ENCODE results near the gene PCBP4.

Gene PCBP4

DNA sequence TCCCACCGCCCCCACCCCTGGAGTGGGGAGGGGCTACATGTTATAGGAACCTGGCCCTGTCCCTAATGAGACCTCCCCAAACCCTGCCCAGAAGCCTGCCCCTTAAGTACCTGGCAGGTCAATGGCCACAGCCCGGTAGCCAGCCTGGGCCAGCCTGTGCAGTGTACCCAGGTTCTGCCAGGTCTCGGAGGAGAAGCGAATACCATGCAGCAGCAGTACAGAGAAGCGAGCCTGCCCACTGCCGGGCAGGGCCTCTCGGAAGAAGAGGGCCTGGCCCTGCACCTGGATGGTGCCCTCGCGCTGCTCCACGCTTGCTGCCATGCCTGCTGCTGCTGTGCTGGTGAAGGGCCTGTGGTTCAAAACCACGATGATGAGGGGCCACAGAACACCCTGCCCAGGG is 4.1 kb upstream of the PCBP4 start:
- DNase-seq (ENCODE audit: low read depth in 2 of 2) = no peak

DNA sequence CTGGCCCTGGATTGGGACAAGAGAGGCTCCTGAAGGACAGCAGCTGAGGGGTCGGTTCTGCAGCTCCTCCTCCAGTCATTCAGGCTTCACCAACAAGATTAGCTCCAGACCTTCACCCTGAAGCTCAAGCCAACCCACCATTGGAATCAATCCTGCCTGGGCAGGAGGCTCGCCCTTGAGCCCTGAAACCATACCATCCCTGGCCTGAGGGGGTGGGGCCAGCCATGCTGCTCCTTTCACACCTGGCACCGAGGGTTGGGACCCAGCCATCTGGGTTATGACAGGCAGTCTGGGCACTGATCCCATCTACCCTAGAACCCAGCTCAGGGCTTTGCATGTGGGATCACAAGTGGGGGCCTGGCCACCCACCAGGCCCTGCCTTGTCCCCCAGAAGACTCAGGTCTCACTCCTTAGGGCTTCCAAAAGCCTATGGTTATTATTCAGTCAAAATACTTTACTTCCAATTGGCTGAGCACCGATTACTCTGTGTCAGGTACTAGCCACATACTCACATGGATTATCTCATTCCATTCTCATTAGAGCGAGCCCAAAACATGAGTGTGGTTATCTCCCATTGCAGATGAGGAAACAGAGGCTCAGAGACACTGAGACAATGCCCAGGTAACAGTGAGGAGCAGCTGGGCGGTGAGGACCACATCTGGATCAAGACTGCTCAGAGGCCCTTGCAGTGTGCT is 3.5 kb upstream of the PCBP4 start:
- no peak for DNase-seq (ENCODE audit: low read depth in 2 of 2)

DNA sequence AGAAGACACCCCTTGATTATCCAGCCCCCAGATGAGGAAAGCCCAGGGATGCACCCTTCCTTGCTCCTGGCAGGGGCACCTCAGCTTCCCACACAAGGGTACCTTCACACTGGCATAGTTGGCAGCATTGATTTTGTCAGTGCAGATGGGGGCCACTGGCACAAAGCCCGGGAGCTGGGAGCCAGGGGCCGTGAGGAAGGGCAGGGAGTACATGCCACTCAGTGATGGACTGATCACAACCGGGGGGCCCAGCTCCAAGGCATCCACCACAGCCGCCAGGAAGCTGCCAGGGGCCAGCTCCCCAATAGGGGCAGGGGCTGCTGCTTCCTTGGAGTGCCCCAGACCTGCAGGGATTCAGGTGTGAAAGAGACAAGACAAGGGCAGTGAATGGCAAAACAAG is 2.6 kb upstream of the PCBP4 start:
- no peak for DNase-seq (ENCODE audit: low read depth in 2 of 2)

DNA sequence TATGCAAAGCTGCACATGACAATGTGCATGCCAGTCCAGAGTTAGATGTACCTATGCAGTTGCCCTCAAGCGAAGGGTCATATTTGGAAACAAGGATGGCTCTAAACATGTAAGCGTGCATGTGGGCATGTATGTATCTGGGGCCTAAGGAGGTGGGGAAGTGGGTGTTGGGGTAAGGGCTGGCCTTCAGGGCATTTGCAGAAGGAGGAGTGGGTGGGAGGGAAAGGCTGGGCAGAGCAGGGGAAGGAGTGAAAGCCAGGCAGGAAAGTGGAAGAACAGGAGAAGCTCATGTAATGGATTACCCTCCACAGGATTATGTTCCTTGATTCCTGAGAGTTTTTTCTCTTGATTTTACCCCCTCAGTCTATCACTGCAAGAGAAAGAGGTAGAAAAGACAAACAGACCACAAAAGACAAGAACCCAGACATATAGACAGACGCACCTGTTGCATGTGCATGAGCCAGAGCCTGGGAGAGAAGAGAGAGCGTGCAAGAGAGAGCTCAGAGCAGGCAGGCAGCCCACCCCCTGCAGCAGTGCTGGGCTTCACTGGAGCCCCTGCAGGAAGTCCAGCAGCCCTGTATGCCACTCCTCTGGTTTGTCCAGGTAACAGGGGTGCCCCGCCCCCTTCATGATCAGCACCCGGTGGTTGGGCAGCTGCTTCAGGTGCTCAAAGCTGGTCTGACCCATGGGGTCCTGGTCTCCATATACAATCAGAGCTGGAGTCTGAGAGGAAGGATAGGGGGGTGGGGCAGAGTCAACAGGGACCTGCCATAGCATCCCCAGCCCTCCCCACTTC is 1.8 kb upstream of the PCBP4 start:
- DNase-seq (ENCODE audit: low read depth in 2 of 2) = no peak

DNA sequence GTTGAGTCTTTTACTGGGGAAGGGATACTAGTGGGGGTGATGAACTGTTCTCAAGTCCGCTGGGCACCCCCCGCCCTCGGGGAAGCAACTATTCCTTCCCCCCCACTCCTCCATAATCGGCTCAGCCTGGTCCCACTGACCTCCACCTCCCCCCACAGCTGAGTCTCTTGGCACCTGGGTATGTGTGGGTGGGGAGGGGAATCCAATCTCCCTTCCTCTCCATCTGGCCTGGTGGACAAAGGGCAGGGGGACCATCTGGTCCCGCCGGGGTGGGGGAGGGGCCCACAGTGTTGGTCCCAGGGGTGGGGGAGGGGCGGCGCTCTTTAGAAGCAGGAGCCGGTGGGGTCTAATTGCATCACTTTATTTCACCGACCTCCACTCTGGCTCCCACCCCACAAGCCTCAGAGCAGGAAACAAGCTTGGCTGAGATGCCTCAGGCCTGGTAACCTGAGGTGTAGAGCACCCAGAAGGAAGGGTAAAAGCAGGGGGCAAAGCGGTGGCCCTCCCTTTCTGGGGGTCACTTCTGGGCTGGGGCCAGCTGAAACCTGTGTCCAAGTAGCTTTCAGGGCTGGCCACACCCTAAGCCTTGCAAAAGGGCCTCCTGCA is 1.0 kb upstream of the PCBP4 start:
- no peak for DNase-seq (ENCODE audit: low read depth in 2 of 2)

DNA sequence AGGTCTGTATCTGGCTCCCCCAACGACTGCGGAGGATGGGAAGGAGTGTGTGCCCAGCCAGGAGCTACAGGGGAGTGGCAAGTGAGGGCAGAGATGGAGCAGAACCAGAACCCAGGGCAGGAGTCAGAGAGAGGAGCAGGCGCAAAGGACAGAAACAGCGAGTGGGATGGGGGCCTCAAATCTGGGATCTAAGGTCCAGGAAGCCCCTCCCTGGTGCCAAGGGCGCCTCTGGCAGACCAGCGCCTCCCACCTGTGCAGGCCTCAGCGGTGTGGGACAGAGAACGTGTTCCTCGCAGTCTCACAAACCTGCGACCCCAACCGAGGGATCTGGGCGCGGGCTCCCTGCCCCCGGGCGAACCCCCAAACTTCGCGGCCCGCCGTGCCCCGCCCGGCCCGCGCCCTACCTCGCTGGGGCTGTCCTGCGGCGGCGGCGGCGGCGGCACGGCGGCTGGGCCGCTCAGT is 301 bp downstream of the PCBP4 start:
- DNase-seq (ENCODE audit: low read depth in 2 of 2) = no peak

DNA sequence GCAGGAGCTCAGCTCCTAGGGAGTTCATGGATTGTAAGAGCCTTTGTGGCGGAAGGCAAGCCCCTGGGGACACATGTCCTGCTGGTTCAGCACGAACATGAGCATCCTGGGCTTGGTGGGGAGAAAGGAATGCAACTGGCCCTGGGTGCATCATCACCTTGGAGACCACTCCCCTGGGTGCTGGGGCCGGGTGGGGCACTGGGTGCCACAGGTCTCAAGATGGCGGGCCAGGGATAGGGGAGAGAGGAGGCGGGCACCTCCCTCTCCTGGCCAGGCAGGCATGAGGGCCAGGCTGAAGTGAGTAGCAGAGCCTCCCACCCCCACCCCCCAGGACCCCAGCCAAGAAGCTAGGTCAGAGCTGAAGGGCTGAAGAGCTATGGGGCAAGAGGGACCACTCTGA is 768 bp downstream of the PCBP4 start:
- DNase-seq (ENCODE audit: low read depth in 2 of 2) = no peak

DNA sequence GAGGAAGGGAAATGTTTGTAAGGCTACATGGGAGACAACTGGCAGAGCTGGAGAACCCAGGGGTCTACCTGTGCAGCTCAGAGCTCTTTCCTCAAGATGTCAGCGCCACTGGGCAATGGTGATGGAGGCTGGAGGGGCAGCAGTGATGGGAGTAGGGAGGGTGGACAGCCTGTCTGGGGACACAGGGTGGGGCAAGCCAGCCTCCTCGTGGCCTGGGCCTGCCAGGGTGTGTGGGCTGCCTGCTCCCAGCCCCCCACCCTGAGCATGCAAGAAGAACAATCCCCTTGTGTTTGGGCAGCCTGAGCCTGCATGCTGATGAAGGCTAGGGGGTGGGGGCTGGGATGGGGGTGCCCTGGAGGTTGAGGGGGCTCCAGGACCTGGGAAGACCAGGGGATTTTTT is 1.2 kb downstream of the PCBP4 start:
- no peak for DNase-seq (ENCODE audit: low read depth in 2 of 2)

DNA sequence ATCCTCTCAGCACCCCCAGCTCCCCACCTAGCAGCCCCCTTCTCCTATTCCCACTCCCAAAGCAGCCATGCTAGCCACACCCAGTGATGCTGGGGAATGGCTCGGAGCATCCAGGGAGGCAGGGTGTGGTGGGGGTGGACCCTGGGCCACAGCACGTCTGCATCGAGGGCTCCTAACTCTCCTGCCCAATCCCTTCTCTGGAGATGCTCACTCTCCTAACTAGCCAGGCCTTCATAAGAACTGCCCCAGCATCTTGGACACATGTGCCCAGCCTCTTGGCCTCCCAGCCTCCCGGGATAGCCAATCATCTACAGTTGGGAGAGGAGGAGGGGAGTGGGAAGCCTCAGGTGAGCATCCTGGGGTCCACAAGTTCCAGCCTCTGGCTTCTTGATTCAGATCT is 2.7 kb downstream of the PCBP4 start:
- no peak for DNase-seq (ENCODE audit: low read depth in 2 of 2)

DNA sequence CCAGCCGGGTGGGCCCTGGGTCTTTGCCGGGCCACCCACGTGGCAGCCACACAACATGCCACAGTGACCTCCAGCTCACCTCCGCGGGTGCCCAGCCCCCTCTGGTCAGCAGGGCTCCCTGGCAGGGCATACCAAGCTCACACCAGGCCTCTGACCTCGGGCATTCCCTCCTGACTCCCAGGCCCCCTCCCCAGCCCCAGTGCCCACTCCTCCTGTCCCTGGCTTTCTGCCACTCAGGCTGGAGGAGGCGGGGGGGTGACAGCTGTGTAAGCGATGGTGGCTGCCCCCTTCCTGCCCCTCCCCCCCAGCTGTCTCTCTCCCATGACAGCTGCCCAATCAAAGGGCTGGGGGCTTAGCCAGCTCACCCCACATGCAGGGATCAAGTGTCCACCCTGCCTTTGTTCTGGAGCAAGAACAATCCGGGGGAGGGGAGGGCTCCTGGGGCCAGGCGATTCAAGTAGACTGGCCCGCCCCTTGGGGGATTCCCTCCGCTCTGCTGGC is 3.3 kb downstream of the PCBP4 start:
- DNase-seq (ENCODE audit: low read depth in 2 of 2) = no peak

DNA sequence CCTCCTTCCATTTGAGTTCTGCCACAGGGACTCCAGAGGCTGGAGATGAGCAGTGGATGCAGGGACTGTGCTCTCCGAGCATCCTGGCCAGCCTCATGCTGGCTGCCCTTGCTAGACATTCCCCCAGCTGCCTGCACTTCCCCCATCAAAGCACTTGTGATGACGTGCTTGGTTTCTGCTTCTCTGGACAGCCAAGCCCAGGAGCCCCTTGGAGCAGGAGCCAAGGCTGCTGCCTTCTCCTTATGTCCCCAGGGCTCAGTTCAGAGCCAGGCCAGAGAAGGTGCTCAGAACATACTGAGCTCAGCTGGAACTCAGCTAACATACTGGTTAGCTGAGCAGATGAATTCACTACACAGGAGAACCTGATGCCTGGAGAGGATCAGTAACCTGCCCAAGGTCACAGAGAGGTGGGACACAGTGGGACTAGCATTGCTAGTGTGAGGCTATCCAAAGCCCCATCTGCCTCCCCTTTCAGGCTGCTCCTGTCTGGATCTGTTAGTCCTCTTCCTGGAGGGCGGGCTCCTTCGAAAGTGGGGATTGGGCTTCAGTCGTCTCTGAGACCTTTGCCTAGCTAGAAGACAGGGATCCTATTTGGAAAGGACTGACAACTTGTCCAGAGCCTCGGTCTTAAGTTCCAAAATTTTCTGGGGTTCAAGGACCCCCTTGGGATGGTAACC is 4.3 kb downstream of the PCBP4 start:
- DNase-seq (ENCODE audit: low read depth in 2 of 2) = no peak

DNA sequence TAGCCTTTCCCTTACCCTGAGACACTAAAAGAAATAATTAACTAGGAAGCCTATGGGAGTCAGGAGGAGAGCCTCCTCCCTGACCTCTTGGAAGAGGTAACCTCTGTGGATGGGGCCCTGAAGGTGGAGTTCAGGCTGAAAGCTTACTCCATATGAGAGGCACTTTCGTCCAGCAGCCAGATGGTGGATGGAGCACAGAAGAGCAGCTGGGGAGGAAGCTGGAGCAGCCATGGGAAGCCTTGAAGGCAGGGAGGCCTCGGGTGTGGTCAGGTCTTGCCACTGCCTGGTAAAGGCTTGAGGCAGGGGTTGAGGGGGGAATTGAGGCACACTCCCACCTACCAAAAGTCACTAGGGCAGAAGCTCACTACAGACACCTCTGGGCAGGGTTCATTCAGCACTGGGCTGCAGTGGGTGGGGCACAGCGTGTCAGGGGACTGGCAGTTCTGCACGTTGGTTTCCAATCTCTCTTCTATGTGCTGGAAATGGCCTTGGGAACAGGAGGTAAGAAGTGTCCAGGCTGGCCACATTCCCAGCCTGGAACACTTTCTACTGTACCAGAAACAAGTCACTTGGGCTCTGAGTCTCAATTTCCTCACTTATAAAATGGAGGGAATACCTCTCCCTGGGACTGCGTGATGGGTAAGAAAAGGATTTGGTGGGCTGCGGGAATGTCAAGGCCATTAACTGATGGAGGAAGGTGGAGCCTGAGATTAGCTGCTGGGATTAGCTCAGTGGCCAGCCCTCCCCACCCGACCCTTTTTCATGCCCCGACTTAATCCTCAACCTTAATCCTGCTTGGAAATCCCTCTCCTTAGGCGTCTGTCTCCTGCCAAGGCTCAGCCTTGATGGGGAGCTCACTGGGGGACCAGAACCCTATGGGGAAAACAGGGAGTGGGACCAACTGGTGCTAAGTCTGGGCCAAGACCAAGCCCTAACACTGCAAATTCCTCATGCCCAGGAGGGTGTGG is 5.4 kb downstream of the PCBP4 start:
- no peak for DNase-seq (ENCODE audit: low read depth in 2 of 2)

DNA sequence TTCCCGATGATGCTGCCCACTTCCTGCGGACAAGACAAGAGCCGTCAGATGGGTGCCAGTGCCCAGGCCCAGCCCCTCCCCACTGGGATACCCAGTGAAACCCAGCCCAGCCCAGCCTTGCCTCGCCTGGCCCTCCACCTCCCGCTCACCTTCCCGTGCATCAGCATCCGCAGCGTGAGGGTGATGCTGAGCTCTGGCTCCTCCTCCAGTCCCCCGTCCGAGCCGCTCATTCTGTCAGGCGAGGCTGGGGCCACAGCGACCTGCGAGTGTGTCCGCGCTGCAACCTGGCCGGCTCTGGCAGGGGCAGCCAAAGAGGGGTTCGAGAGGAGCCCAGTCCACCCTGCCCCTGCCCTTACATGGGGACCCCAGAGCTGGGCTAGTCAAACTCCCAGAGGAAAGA is 6.2 kb downstream of the PCBP4 start:
- DNase-seq (ENCODE audit: low read depth in 2 of 2) = no peak

DNA sequence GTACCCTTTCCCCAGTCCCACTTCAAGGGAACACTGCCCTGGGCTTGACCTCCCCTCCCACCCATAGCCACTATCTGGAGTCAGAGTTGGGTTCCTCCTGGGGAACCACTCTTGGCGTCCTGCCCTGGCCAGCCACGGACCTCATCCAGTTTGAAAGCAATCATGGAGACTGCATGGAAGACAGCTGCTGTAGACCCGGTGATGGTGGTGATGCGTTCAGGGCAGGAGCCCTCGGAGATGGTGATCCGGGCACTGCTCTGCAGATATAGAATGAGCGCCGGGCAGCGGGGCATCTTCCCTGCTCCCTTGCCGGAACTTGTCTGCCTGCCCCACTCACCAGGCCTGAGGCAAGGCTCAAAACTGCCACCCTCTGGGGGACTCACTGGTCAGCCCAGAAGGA is 6.9 kb downstream of the PCBP4 start:
- no peak for DNase-seq (ENCODE audit: low read depth in 2 of 2)

DNA sequence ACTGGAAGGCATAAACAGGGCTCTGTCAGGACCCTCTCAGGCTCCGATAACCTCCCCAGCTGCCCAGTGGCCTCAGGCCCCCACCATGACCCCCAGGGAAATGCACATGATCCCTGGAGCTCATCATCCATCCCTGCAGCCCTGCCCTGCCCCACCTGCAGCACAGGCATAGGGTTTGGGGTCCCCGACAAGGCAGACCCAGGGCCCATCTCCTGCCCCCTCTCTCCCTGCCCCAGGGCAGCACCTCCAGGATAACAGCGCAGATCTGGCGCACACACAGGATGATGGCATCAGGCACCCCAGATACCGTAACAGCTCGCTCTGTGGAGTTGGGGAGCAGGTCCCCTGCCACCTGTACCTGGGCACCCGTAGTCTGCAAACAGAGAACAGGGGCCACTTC is 7.6 kb downstream of the PCBP4 start:
- no peak for DNase-seq (ENCODE audit: low read depth in 2 of 2)

DNA sequence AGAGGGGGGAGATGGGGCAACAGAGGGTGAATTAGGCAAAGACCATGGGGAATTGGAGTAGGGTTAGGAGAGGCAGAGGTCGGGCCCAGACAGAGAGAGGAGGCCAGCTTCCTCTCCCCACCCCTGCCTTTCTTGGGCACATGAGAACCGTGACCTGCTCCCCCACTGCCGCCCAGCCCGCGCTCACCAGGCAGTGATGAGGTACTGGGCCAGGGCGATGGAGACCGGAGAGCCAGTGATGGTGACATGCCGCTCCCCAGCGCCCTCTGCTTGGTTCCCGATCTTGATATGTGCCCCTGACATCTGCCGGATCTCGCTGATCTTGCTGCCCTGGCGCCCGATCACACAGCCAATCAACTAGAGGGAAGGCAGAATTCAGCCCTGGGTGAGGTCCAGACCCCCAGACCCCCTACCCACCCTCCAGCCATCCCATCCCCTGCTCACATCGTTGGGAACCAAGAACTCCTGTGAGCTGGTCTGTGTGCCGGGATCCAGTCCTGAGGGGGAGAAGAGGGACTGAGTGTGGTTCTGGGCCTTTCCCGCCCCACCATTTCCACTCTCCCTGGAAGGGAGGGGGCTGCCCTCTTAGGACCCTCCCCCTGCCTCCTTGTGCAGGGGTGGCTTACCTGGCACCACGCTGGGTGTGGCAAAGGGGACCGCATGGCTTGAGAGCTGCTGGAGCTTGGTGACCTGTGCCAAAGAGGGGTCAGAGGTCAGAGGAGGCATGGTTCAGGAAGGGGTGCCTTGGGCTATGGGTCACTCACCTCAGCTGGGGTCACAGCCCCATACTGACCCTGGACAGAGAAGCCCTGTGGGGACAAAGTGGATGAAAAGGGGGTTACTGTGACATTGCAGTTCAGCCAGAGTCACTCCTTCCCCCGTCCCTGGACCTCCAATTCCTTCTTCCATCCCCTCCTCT is 8.4 kb downstream of the PCBP4 start:
- no peak for DNase-seq (ENCODE audit: low read depth in 2 of 2)

DNA sequence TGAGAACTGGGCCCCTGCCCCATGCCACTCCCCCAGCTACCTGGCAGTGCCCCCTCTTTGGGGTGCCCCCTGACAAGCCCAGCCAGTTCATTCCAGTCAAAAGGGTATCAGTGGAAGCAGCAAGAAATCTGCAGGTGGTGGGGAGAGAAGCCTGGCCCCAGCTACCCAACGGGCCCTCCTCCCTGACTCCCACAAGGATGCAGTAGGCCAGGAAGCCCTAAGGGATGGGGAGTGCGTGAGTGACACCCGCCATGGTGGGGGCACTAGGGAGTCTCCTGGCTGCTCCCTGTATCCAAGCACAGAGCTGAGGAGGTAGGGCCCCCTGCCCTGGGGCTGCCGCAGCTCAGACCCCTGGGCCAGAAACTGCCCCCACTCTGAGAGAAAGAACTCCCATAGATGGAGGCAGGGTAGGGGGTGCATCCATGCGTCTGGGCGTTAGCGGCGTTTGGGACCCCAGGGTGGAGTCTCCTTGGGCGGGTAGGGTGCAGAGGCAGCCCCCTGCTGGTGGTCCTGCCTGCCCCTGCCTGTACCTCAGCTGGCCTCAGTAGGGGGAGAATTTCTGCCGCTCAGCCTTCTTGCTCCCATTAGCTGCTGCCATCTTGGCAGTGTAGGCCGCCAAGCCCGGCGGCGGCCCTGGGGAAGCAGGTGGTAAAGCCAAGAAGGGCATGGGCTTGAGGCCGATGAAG is 9.6 kb downstream of the PCBP4 start:
- no peak for DNase-seq (ENCODE audit: low read depth in 2 of 2)

DNA sequence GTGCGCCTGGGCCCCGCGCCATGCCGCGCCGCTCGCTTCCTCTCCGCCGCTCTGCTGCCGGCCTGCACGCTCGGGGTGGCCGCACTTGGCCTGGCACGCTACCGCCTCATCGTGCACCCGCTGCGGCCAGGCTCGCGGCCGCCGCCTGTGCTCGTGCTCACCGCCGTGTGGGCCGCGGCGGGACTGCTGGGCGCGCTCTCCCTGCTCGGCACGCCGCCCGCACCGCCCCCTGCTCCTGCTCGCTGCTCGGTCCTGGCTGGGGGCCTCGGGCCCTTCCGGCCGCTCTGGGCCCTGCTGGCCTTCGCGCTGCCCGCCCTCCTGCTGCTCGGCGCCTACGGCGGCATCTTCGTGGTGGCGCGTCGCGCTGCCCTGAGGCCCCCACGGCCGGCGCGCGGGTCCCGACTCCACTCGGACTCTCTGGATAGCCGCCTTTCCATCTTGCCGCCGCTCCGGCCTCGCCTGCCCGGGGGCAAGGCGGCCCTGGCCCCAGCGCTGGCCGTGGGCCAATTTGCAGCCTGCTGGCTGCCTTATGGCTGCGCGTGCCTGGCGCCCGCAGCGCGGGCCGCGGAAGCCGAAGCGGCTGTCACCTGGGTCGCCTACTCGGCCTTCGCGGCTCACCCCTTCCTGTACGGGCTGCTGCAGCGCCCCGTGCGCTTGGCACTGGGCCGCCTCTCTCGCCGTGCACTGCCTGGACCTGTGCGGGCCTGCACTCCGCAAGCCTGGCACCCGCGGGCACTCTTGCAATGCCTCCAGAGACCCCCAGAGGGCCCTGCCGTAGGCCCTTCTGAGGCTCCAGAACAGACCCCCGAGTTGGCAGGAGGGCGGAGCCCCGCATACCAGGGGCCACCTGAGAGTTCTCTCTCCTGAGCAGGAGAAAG is 11.1 kb downstream of the PCBP4 start:
- peak in 1 of 2 donors; percentile 19 for DNase-seq (ENCODE audit: low read depth in 2 of 2)

All from stimulated activated CD4-positive, alpha-beta T cell treated with anti-CD3 and anti-CD28 coated beads, Interleukin-1b, Interleukin-23, amount 100 ng/mL, for 1 hour (primary cell).